Stomach smooth muscle (tissue), 2 donors: ENCODE results near the gene SCFD2.

Experiments
- H3K27ac ChIP-seq: one replicate; pipeline ENCODE4 v1.7.0; 2013; ENCODE audit warnings: mild to moderate bottlenecking, low read length, inconsistent platforms
- H3K27me3 ChIP-seq, 2 donors: one replicate each; pipeline ENCODE4 v1.7.0; 2013; ENCODE audit warnings: low read length in 2 of 2; ENCODE audit not compliant: insufficient read depth in 2 of 2, control insufficient read depth in 1 of 2
- H3K36me3 ChIP-seq, 2 donors: one replicate each; pipeline ENCODE4 v1.7.0; 2013; ENCODE audit warnings: low read length in 2 of 2; ENCODE audit not compliant: control insufficient read depth in 2 of 2, insufficient read depth in 2 of 2
- H3K4me1 ChIP-seq: one replicate; pipeline ENCODE4 v1.7.0; 2013; ENCODE audit warnings: low read length; ENCODE audit not compliant: control insufficient read depth, insufficient read depth
- H3K4me3 ChIP-seq, 2 donors: one replicate each; pipeline ENCODE4 v1.7.0; 2013; ENCODE audit warnings: low read length in 2 of 2
- H3K9ac ChIP-seq, 2 donors: one replicate each; pipeline ENCODE4 v1.7.0; 2013; ENCODE audit warnings: low read length in 2 of 2, mild to moderate bottlenecking in 1 of 2
- H3K9me3 ChIP-seq, 2 donors: one replicate each; pipeline ENCODE4 v1.7.0; 2013; ENCODE audit warnings: low read length in 2 of 2; ENCODE audit not compliant: control insufficient read depth in 2 of 2
- donor health status: healthy.
- donor health status: Pancreatic carcinoma.

The SCFD2 gene

DNA sequence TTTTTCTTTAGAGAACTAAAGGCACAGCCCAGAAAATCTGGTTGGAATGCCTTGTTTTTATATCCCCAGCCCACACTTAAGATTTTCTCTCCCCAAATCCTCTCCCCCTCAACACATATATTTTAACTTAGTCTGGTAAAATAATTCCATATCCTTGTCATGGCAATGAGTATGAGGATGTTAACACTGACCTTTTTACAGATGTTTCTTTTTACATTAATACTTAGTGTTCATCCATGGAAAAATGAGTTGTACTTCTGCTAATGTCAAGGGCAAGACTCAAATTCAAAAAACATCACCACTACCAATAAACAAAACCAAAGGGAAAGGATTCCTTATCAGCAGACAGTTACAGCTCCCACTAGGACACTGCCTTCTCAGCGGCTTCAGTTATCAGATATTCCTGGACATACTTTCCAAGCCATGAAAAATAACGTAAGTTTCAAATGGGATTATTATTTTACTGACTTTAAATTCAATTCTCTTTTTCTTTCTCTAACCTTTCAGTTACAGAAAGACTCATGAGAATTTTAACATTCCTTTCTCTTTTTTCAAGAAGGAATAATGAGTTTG, 420.4 kb downstream of the SCFD2 start:
- Histone ChIP-seq H3K4me3 (no peak overlapping the region), H3K9ac (no peak overlapping the region), H3K27ac (no peak overlapping the region)

GRCh38 chr4:52943677-52944076, 422.2 kb downstream of the SCFD2 start:
- no peak overlapping the region for H3K27ac ChIP-seq
- H3K4me3 ChIP-seq: no peak overlapping the region
- H3K36me3 ChIP-seq: no peaks in the 10 kb centered on the region
- H3K27me3 ChIP-seq: no peaks in the 10 kb centered on the region
- peaks cover 4% of the 10 kb centered on the region for H3K4me1 ChIP-seq
- H3K9ac ChIP-seq: no peak overlapping the region
- no peaks in the 10 kb centered on the region for H3K9me3 ChIP-seq

More for the DNA sequence above, 420.4 kb downstream of the SCFD2 start:
- H3K27me3 ChIP-seq: no peaks in the 10 kb centered on the region
- peaks cover 4% of the 10 kb centered on the region for H3K4me1 ChIP-seq
- H3K36me3 ChIP-seq: no peaks in the 10 kb centered on the region
- no peaks in the 10 kb centered on the region for H3K9me3 ChIP-seq

DNA sequence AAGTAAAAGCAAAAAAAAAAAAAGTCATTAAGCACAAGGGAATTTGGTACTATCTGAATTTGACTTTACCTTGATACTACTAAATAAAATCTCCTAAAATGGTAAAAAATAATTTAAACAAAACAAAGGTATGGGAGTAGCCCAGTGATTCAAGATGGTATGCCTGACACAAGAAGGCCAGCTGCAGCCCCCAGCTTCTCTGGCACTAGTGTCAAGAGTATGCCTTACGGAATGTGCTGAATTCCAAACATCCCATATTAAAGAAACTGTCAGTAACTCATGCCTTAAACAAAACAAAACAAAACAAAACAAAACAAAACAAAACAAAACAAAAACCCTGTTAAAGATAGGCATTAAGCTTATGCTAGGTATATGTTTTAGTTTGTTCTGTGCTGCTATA, 422.9 kb downstream of the SCFD2 start:
- no peak overlapping the region for H3K9ac ChIP-seq

DNA sequence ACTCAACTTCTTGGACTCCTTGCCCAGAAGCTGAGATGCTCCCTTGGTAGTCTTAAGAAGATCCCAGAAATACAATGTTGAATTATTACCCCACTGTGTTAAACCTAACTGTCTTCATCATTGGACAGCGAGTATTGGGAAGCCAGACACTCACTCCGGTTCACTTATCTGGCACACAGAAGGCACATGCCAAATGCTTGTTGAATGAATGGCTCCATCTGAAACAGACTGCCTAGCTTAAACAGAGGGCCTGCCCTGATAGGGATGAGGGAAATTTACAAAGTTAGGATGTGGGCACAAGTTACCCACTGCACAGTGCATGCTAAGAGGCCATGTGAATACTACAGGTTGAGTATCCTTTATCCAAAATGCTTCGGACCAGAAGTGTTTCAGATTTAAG, 424.4 kb downstream of the SCFD2 start:
- Histone ChIP-seq H3K9me3 (no peaks in the 10 kb centered on the region), H3K4me3 (no peak overlapping the region), H3K27ac (no peak overlapping the region), H3K4me1 (no peaks in the 10 kb centered on the region), H3K27me3 (no peaks in the 10 kb centered on the region), H3K36me3 (no peaks in the 10 kb centered on the region), H3K9ac (no peak overlapping the region)

More for the DNA sequence above, 422.9 kb downstream of the SCFD2 start:
- H3K9me3 ChIP-seq: no peaks in the 10 kb centered on the region
- H3K27me3 ChIP-seq: no peaks in the 10 kb centered on the region
- no peak overlapping the region for H3K4me3 ChIP-seq
- H3K36me3 ChIP-seq: no peaks in the 10 kb centered on the region
- peaks cover 4% of the 10 kb centered on the region for H3K4me1 ChIP-seq
- H3K27ac ChIP-seq: no peak overlapping the region

GRCh38 chr4:52939739-52940138, 426.1 kb downstream of the SCFD2 start:
- Histone ChIP-seq H3K36me3 (no peaks in the 10 kb centered on the region), H3K27ac (no peak overlapping the region)

DNA sequence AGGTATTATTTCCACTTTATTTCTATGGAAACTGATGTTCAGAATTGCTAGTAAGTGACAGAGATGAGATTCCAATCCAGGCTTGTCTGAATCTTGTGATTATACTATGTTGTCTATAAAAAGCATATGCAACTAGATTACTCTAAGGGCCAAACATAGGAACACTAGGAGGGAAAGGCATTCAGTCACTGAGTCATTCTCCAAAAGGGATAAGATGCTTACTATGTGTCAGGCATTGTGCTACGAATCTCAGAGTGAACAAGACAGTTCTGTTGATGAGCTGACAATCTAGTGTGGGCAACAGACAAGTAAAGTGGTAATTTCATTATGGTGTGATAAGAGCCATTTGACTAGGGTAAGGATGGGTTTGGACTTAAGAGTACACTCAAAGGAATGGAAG, 426.5 kb downstream of the SCFD2 start:
- Histone ChIP-seq H3K36me3 (no peaks in the 10 kb centered on the region), H3K4me1 (no peaks in the 10 kb centered on the region), H3K4me3 (no peak overlapping the region), H3K27me3 (no peaks in the 10 kb centered on the region), H3K9ac (no peak overlapping the region), H3K9me3 (no peaks in the 10 kb centered on the region), H3K27ac (no peak overlapping the region)

More at GRCh38 chr4:52939739-52940138, 426.1 kb downstream of the SCFD2 start:
- H3K9me3 ChIP-seq: no peaks in the 10 kb centered on the region
- no peak overlapping the region for H3K4me3 ChIP-seq
- H3K9ac ChIP-seq: no peak overlapping the region
- no peaks in the 10 kb centered on the region for H3K4me1 ChIP-seq
- no peaks in the 10 kb centered on the region for H3K27me3 ChIP-seq

GRCh38 chr4:52937829-52938228, 428.0 kb downstream of the SCFD2 start:
- no peak overlapping the region for H3K4me3 ChIP-seq
- H3K9ac ChIP-seq: no peak overlapping the region
- H3K4me1 ChIP-seq: no peaks in the 10 kb centered on the region
- no peaks in the 10 kb centered on the region for H3K27me3 ChIP-seq
- H3K27ac ChIP-seq: no peak overlapping the region
- H3K36me3 ChIP-seq: no peaks in the 10 kb centered on the region
- H3K9me3 ChIP-seq: no peaks in the 10 kb centered on the region

DNA sequence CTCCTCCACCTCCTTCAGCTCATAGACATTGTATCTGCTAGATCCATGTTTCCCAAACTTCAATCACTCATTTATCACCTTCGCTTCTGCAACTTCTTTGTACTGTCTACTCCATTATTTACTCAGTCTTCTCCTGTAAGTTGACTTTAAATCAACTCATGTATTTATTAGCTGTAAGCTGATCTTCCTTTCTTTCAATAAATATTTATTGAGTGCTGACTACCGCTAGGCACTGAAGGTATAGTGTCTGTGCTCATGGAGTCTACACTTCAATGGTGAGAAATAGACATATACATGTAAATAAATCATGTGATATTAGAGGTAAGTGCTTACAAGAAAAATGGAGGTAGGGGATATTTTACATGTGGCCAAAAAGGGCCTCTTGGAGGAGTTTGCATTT, 429.1 kb downstream of the SCFD2 start:
- Histone ChIP-seq H3K9me3 (no peaks in the 10 kb centered on the region), H3K27ac (no peak overlapping the region), H3K27me3 (no peaks in the 10 kb centered on the region), H3K36me3 (no peaks in the 10 kb centered on the region), H3K4me1 (no peaks in the 10 kb centered on the region), H3K9ac (no peak overlapping the region), H3K4me3 (no peak overlapping the region)

DNA sequence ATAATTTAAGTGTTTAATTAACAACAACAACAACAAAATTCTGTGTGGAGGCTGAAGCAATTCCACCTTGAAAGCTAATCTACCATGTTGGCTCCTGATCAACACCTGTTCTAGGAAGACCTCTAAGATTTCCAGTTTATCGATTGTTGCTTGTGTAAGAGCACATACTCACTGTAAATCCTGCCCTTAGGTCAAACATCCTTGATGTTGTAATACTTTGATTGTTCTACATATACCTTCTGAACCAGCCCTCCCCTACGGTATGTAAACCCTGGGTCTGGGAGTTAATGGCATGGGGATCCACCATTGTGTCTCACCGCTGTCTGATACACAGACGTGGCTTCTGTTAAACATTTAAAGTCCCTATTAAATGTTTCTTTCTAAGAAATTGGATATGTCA, 430.5 kb downstream of the SCFD2 start:
- Histone ChIP-seq H3K27ac (no peak overlapping the region), H3K9me3 (no peaks in the 10 kb centered on the region), H3K9ac (no peak overlapping the region), H3K27me3 (no peaks in the 10 kb centered on the region), H3K4me3 (no peak overlapping the region), H3K4me1 (no peaks in the 10 kb centered on the region), H3K36me3 (no peaks in the 10 kb centered on the region)

DNA sequence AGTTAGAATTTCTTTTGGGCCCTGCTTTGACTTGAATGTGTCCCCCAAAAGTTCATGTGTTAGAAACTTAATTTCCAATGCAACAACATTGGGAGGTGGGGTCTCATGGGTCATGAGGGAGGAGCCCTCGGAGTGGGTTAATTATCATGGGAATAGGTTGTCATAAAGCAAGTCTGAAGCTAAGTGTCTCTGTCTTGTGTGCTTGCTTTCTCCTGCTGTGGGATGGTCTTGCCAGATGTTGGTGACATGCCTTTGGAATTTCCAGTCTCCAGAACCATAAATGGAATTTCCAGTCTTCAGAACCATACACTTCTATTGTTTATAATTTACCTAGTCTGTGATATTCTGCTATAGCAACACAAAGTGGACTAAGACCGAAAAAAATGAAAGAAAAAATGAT, 432.1 kb downstream of the SCFD2 start:
- Histone ChIP-seq H3K36me3 (no peaks in the 10 kb centered on the region), H3K4me1 (no peaks in the 10 kb centered on the region), H3K9me3 (no peaks in the 10 kb centered on the region), H3K27me3 (no peaks in the 10 kb centered on the region), H3K9ac (no peak overlapping the region), H3K27ac (no peak overlapping the region), H3K4me3 (no peak overlapping the region)

DNA sequence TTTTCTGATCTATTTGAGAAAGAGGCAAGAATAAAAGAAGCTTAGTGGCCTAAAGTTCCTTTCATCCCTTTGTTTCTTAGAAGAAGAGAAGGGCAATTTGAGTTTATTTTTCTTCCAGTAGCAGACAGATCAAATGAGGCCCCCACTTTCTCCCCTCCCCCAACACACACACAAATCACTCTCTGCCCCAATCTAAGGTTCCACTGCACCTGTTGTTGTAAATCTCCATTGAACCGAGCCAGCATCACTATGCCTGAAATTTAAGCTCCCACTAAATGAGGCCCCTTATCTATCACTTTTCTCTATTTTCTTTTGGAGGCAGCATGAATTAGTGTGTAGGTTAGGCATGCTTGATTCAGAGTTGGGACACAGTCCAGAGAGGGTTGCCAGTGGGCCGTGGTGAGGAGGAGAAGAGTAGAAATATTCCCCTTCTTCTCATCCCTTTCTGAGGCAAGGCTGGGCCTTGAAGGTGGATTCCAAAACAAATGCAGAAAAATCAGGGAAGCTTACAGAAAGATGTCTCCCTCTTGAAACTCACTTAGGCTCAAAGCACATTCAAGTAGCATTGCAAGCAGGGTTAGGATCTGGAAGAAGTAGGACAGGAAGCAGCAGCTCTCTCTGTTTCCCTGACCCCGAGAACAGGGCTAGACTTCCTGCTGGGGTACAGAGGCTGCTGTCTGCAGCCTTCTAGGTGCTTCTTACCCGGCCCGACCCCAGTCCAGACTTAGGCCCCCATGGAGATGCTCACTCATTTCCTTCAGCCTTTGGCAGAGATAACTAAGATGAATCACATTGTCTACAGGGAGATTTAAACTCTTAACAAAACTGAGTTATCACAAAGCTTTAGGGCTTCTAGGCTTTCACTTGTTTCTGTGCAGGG, 433.0 kb downstream of the SCFD2 start:
- no peak overlapping the region for H3K27ac ChIP-seq
- H3K9me3 ChIP-seq: no peaks in the 10 kb centered on the region
- H3K9ac ChIP-seq: no peak overlapping the region
- H3K4me3 ChIP-seq: no peak overlapping the region
- no peaks in the 10 kb centered on the region for H3K27me3 ChIP-seq
- no peaks in the 10 kb centered on the region for H3K36me3 ChIP-seq
- H3K4me1 ChIP-seq: no peaks in the 10 kb centered on the region
